ENCODE results near the gene STX5. TPM values are rescaled to one million over a fixed set of nuclear protein-coding genes. Genes with fewer than 3 reads are reported as not detected.
"Not testable (repeated sequence)": the region's sequence is repeated elsewhere in the genome, so short reads cannot be mapped to it uniquely, and the experiment has no call there.

STX5 gene
- polyA plus RNA-seq, 3 donors = 36.4 to 39.6 (median 38.5) TPM

- H3K27ac ChIP-seq (ENCODE audit: low read depth in 1 of 2, low read length in 2 of 2) = peak overlapping the region; percentile 84 to 86
- H3K36me3 ChIP-seq (replicated peaks in 1 of 2; ENCODE audit: control insufficient read depth in 1 of 2, insufficient read depth in 2 of 2, low read length in 2 of 2) = peaks cover 27 to 43% of the 10 kb centered on the region in 2 donors
- 0% methylated on average over 19 of the region's 33 CpGs for WGBS (ENCODE audit: insufficient coverage)
- Mint-ChIP-seq H3K27me3 (ENCODE audit: low read depth in 3 of 3) (no peaks in the 10 kb centered on the region), H3K4me3 (peak overlapping the region; percentile 97 to 98), H3K36me3 (peaks cover 42 to 58% of the 10 kb centered on the region in 2 donors), H3K4me1 (peaks cover 32% of the 10 kb centered on the region), H3K9me3 (no peaks in the 10 kb centered on the region), H3K27ac (peak overlapping the region; percentile 99 to 100 (median 99))
- H3K9ac ChIP-seq (ENCODE audit: insufficient read depth, low read length, poor library complexity, severe bottlenecking) = peak overlapping the region; percentile 90
- no peaks in the 10 kb centered on the region for H3K9me3 ChIP-seq (replicated peaks in 1 of 2; ENCODE audit: control insufficient read depth in 1 of 2, insufficient read depth in 1 of 2, low read length in 2 of 2)
- intact Hi-C loops (cut with micrococcal nuclease) = loop anchor here (2.0 to 5.0 kb wide), 2 partner anchors 44 kb away; partner anchors contain the start of gene TMEM179B (in 2 of the 2)
- peak in 1 of 3 donors; percentile 41 for DNase-seq
- peak overlapping the region; percentile 96 for H3K4me2 ChIP-seq (replicated peaks; ENCODE audit: extremely low read depth, low read length, poor library complexity, severe bottlenecking)
- H3K4me3 ChIP-seq (replicated peaks in 1 of 3; ENCODE audit: low read depth in 2 of 3, low read length in 3 of 3) = peak overlapping the region; percentile 69 to 96 (median 88)
- no peaks in the 10 kb centered on the region for H3K27me3 ChIP-seq (ENCODE audit: control insufficient read depth in 2 of 2, insufficient read depth in 2 of 2, low read length in 2 of 2)
- TF ChIP-seq CTCF (IDR thresholded peaks at IDR 0.05) = no peak
- peaks cover 21% of the 10 kb centered on the region for H4K20me1 ChIP-seq (ENCODE audit: insufficient read depth, low read length)
- peaks cover 24 to 31% of the 10 kb centered on the region in 2 donors for H3K4me1 ChIP-seq (ENCODE audit: control insufficient read depth in 1 of 2, insufficient read depth in 2 of 2, low read length in 2 of 2)
- H2AFZ ChIP-seq (ENCODE audit: insufficient read depth, low read depth, low read length, poor library complexity, severe bottlenecking) = peak overlapping the region; percentile 68
- peaks cover 89% of the 10 kb centered on the region for H3K79me2 ChIP-seq (ENCODE audit: insufficient read depth, low read length)
These were observed 839 bp downstream of the STX5 start for GRCh38 chr11:62830904-62831519.

- peaks cover 48 to 61% of the 10 kb centered on the region in 2 donors for H3K36me3 Mint-ChIP-seq
- H2AFZ ChIP-seq (ENCODE audit: insufficient read depth, low read depth, low read length, poor library complexity, severe bottlenecking); intact Hi-C loops (cut with micrococcal nuclease); H3K27me3 ChIP-seq (ENCODE audit: control insufficient read depth in 2 of 2, insufficient read depth in 2 of 2, low read length in 2 of 2); DNase-seq; H3K4me3 ChIP-seq (replicated peaks in 1 of 3; ENCODE audit: low read depth in 2 of 3, low read length in 3 of 3); H3K9ac ChIP-seq (ENCODE audit: insufficient read depth, low read length, poor library complexity, severe bottlenecking); H3K9me3 ChIP-seq (replicated peaks in 1 of 2; ENCODE audit: control insufficient read depth in 1 of 2, insufficient read depth in 1 of 2, low read length in 2 of 2); H3K4me3 Mint-ChIP-seq; H3K27me3 Mint-ChIP-seq (ENCODE audit: low read depth in 3 of 3); H3K9me3 Mint-ChIP-seq; H3K4me2 ChIP-seq (replicated peaks; ENCODE audit: extremely low read depth, low read length, poor library complexity, severe bottlenecking): not testable (repeated sequence)
- H3K27ac Mint-ChIP-seq = peak overlapping the region in 1 of 7 donors; percentile 31
- 89% methylated on average over 6 of the region's 8 CpGs for WGBS (ENCODE audit: insufficient coverage)
- peaks cover 47% of the 10 kb centered on the region in 2 donors for H3K36me3 ChIP-seq (replicated peaks in 1 of 2; ENCODE audit: control insufficient read depth in 1 of 2, insufficient read depth in 2 of 2, low read length in 2 of 2)
- peaks cover 20% of the 10 kb centered on the region for H3K4me1 Mint-ChIP-seq
- H3K27ac ChIP-seq (ENCODE audit: low read depth in 1 of 2, low read length in 2 of 2) = peak overlapping the region in 1 of 2 donors; percentile 4
- peaks cover 21% of the 10 kb centered on the region for H4K20me1 ChIP-seq (ENCODE audit: insufficient read depth, low read length)
- H3K79me2 ChIP-seq (ENCODE audit: insufficient read depth, low read length) = peaks cover 71% of the 10 kb centered on the region
- H3K4me1 ChIP-seq (ENCODE audit: control insufficient read depth in 1 of 2, insufficient read depth in 2 of 2, low read length in 2 of 2) = peaks cover 20 to 24% of the 10 kb centered on the region in 2 donors
These were observed 3.7 kb downstream of the STX5 start for GRCh38 chr11:62828130-62828529.

Data from CD14-positive monocyte (primary cell).